HCT116 (cell line): ENCODE data around the gene ANTKMT. TPM values are rescaled to one million over a fixed set of nuclear protein-coding genes. Genes with fewer than 3 reads are reported as not detected.

ENCODE experiments used
- ATAC-seq: fragments of 200-7000 bp; cut with Tn5 transposase; 2 replicates; pipeline ENCODE4 v1.9.1; 2020; ENCODE audit warnings: mild to moderate bottlenecking, moderate library complexity
- BruUV-seq: library from RNA; stranded (reverse); fragments of 400-500 nt; replicated peaks from 2 replicates; lab custom pipeline; 2021; lab: Mats Ljungman, UMichigan
- CTCF ChIA-PET: fragments of 300-600 bp; sonication (Branson Sonifier 250); formaldehyde crosslinking; loops from one replicate; lab custom pipeline; 2021; ENCODE audit warnings: antibody characterized with exemption; lab: Charles Lee
- POLR2A ChIA-PET: fragments of 300-600, 350-600 bp; sonication (Branson Sonifier 250); formaldehyde crosslinking; loops from one replicate; lab custom pipeline; 2021; ENCODE audit warnings: antibody characterized with exemption; lab: Charles Lee
- RAD21 ChIA-PET, 2 experiments: fragments of 300-600 bp; sonication (Branson Sonifier 250); formaldehyde crosslinking; loops; one replicate each; lab custom pipeline; 2023; ENCODE audit warnings: low total read pairs in 2 of 2; ENCODE audit not compliant: uncharacterized antibody in 2 of 2, unreplicated experiment in 2 of 2, low non-redundant PET in 1 of 2; lab: Charles Lee
- DNase-seq: peaks from one replicate; pipeline ENCODE4 v3.0.0-alpha.2; 2010; ENCODE audit warnings: low read depth, low spot score
- H2AFZ ChIP-seq: fragments of 200-600 bp; shearing (Covaris generic), sonication (generic); 2 replicates; pipeline ENCODE4 v1.6.1; 2017; ENCODE audit warnings: low read depth, mixed run types, mixed read lengths, antibody characterized with exemption, low read length; ENCODE audit not compliant: poor library complexity, severe bottlenecking
- H3K27ac ChIP-seq: 2 replicates; pipeline ENCODE4 v1.5.1; 2012; ENCODE audit warnings: low read depth, low read length
- H3K27me3 ChIP-seq: fragments of 200-600 bp; sonication (generic); 2 replicates; pipeline ENCODE4 v1.6.1; 2016; ENCODE audit warnings: mixed run types, low read length, mixed read lengths; ENCODE audit not compliant: insufficient read depth
- H3K36me3 ChIP-seq, 2 experiments: fragments of 200-500 bp in 1 of 2; fragments of 200-600 bp in 1 of 2; sonication (Bioruptor generic) in 1 of 2; sonication (generic) in 1 of 2; 2 replicates each; pipeline versions ENCODE4 v1.5.1 to v1.6.1; 2014 to 2016; ENCODE audit warnings: low read length in 2 of 2, inconsistent platforms in 1 of 2, mixed read lengths in 1 of 2, mixed run types in 1 of 2; ENCODE audit not compliant: insufficient read depth in 2 of 2, control insufficient read depth in 1 of 2
- H3K4me1 ChIP-seq, 2 experiments: fragments of 200-600 bp in 1 of 2; sonication (generic) in 1 of 2; 2 replicates each; pipeline versions ENCODE4 v1.5.1 to v1.6.1; 2012 to 2017; ENCODE audit warnings: low read length in 2 of 2, inconsistent platforms in 1 of 2, mild to moderate bottlenecking in 1 of 2, mixed read lengths in 1 of 2, mixed run types in 1 of 2, moderate library complexity in 1 of 2; ENCODE audit not compliant: insufficient read depth in 2 of 2, control insufficient read depth in 1 of 2
- H3K4me2 ChIP-seq: fragments of 200-600 bp; sonication (generic); 2 replicates; pipeline ENCODE4 v1.6.1; 2017; ENCODE audit warnings: mixed run types, low read length, mixed read lengths
- H3K4me3 ChIP-seq, 2 experiments: fragments of 200-600 bp in 1 of 2; sonication (generic) in 1 of 2; replicated peaks in 1 of 2; 2 replicates each; pipeline ENCODE4 v1.5.1; 2011 to 2016; ENCODE audit warnings: low read length in 2 of 2, control low read depth in 1 of 2, low read depth in 1 of 2, mild to moderate bottlenecking in 1 of 2, mixed read lengths in 1 of 2, mixed run types in 1 of 2
- H3K79me2 ChIP-seq: fragments of 200-600 bp; sonication (generic); 2 replicates; pipeline ENCODE4 v1.6.1; 2017; ENCODE audit warnings: mild to moderate bottlenecking, mixed run types, low read length, moderate library complexity, mixed read lengths; ENCODE audit not compliant: insufficient read depth
- H3K9ac ChIP-seq: fragments of 200-600 bp; sonication (generic); 2 replicates; pipeline ENCODE4 v1.6.1; 2016; ENCODE audit warnings: low read length, mixed read lengths
- H3K9me2 ChIP-seq: fragments of 200-600 bp; sonication (generic), shearing (Covaris generic); 2 replicates; pipeline ENCODE4 v1.6.1; 2017; ENCODE audit warnings: mixed run types, mild to moderate bottlenecking, moderate library complexity; ENCODE audit not compliant: insufficient read depth
- H3K9me3 ChIP-seq, 2 experiments: fragments of 200-500 bp in 1 of 2; fragments of 200-600 bp in 1 of 2; sonication (Bioruptor generic) in 1 of 2; sonication (generic) in 1 of 2; 2 replicates each; pipeline ENCODE4 v1.6.1; 2014 to 2017; ENCODE audit warnings: low read length in 2 of 2, mixed read lengths in 2 of 2, inconsistent platforms in 1 of 2, low read depth in 1 of 2, mild to moderate bottlenecking in 1 of 2, mixed run types in 1 of 2, moderate library complexity in 1 of 2; ENCODE audit not compliant: control insufficient read depth in 1 of 2, insufficient read depth in 1 of 2
- H4K20me1 ChIP-seq: fragments of 200-600 bp; sonication (generic), shearing (Covaris generic); 2 replicates; pipeline ENCODE4 v1.6.1; 2017; ENCODE audit warnings: mixed run types, mild to moderate bottlenecking, moderate library complexity; ENCODE audit not compliant: insufficient read depth
- CBX3 ChIP-seq: IDR thresholded peaks from 2 replicates; pipeline ENCODE4 v1.6.1; 2012; ENCODE audit warnings: low read depth
- ELF1 ChIP-seq: IDR thresholded peaks from 2 replicates; pipeline ENCODE4 v1.6.1; 2012; ENCODE audit warnings: low read depth, borderline replicate concordance
- EZH2 ChIP-seq: fragments of 200-600 bp; sonication (generic); IDR thresholded peaks from 2 replicates; pipeline ENCODE4 v1.6.1; 2017; ENCODE audit warnings: antibody characterized with exemption, mixed run types
- EZH2phosphoT487 ChIP-seq: fragments of 200-600 bp; IDR thresholded peaks from 2 replicates; pipeline ENCODE4 v1.6.1; 2018; ENCODE audit warnings: antibody characterized with exemption, borderline replicate concordance
- RAD21 ChIP-seq: IDR thresholded peaks from 2 replicates; pipeline ENCODE4 v1.6.1; 2012; ENCODE audit warnings: low read depth, mild to moderate bottlenecking
- SIN3A ChIP-seq: IDR thresholded peaks from 2 replicates; pipeline ENCODE4 v1.6.1; 2012; ENCODE audit warnings: low read depth
- SP1 ChIP-seq: IDR thresholded peaks from 2 replicates; pipeline ENCODE4 v1.6.1; 2012; ENCODE audit warnings: low read depth
- SRF ChIP-seq: IDR thresholded peaks from 2 replicates; pipeline ENCODE4 v1.6.1; 2012; ENCODE audit warnings: low read depth
- TCF7L2 ChIP-seq: IDR thresholded peaks from 2 replicates; pipeline ENCODE4 v1.7.0; 2011; ENCODE audit warnings: borderline replicate concordance, inconsistent platforms; ENCODE audit not compliant: insufficient read depth, insufficient read length; ENCODE audit errors: extremely low read depth
- YY1 ChIP-seq: IDR thresholded peaks from 2 replicates; pipeline ENCODE4 v1.6.1; 2011; ENCODE audit warnings: low read length, low read depth, moderate library complexity, mild to moderate bottlenecking; ENCODE audit not compliant: insufficient replicate concordance; ENCODE audit errors: extremely low read depth
- ZFX ChIP-seq: fragments of 450-650 bp; IDR thresholded peaks from 2 replicates; pipeline ENCODE4 v1.6.1; 2017
- intact Hi-C: fragments of 100-400 bp; cut with micrococcal nuclease; formaldehyde crosslinking; loops from 2 replicates; pipeline ENCODE4 v1.10.0; 2022
- total RNA-seq: library from RNA; stranded (reverse); gene quantifications from one replicate; pipeline ENCODE4 v1.2.1, GENCODE V29; 2021; ENCODE audit not compliant: unreplicated experiment
- TF ChIP-seq, protein P1 (sequence below): IDR thresholded peaks from 2 replicates; pipeline ENCODE4 v1.6.1; 2012
- TF ChIP-seq, protein P2 (sequence below): IDR thresholded peaks from 2 replicates; pipeline ENCODE4 v1.6.1; 2012; ENCODE audit warnings: low read depth
- TF ChIP-seq, protein P3 (sequence below): IDR thresholded peaks from 2 replicates; pipeline ENCODE4 v1.6.1; 2012

ANTKMT gene
- total RNA-seq, 1 experiment from 2014 or later: 65.4 TPM

DNA sequence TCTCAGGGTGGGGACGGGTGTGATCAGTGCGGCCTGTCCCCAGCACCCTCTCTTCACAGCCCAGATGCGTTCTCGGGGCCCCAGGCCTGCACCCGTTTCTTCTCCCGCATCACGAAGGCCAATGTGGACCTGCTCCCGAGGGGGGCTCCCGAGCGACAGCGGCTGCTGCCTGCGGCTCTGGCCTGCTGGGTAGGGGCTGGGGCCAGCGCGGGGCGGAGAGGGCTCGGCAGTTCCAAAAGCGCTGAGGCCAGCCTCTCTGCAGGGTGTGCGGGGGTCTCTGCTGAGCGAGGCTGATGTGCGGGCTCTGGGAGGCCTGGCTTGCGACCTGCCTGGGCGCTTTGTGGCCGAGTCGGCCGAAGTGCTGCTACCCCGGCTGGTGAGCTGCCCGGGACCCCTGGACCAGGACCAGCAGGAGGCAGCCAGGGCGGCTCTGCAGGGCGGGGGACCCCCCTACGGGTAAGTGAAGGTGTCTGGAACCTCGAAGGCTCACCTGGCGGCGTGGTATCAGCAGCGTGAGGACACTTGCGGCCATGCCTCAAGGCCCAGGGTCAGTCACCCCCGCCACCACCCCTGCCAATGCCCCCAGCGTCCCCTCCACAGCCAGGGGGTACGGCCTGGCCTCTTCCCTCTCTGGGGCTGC lies 44.0 kb downstream of the ANTKMT start (continued):
- TF ChIP-seq, protein P1, sequence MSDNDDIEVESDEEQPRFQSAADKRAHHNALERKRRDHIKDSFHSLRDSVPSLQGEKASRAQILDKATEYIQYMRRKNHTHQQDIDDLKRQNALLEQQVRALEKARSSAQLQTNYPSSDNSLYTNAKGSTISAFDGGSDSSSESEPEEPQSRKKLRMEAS: no peak
- TF ChIP-seq, all 23 proteins: peak for 0

- intact Hi-C loops: no loop called here
- Histone ChIP-seq H3K79me2 (peaks cover 26% of the 10 kb centered on the region), H3K9me3 (no peaks in the 10 kb centered on the region), H3K27ac (no peak overlapping the region), H3K27me3 (no peaks in the 10 kb centered on the region), H3K4me2 (no peak overlapping the region), H3K9ac (no peak overlapping the region), H3K4me3 (no peak overlapping the region), H3K36me3 (peaks cover 7 to 11% of the 10 kb centered on the region in 2 experiments; a peak in 3 of 4 replicates), H4K20me1 (no peaks in the 10 kb centered on the region), H2AFZ (no peak overlapping the region), H3K9me2 (no peaks in the 10 kb centered on the region), H3K4me1 (peaks cover 17 to 31% of the 10 kb centered on the region in 2 experiments)
- no peak for ATAC-seq
- CTCF ChIA-PET: no interaction called here
- TF ChIP-seq ZFX (no peak), EZH2phosphoT487 (no peak), SP1 (no peak), SRF (no peak), EZH2 (no peak), TCF7L2 (no peak), YY1 (no peak), RAD21 (no peak), SIN3A (no peak), ELF1 (no peak), CBX3 (no peak)
- TF ChIP-seq, protein P2, sequence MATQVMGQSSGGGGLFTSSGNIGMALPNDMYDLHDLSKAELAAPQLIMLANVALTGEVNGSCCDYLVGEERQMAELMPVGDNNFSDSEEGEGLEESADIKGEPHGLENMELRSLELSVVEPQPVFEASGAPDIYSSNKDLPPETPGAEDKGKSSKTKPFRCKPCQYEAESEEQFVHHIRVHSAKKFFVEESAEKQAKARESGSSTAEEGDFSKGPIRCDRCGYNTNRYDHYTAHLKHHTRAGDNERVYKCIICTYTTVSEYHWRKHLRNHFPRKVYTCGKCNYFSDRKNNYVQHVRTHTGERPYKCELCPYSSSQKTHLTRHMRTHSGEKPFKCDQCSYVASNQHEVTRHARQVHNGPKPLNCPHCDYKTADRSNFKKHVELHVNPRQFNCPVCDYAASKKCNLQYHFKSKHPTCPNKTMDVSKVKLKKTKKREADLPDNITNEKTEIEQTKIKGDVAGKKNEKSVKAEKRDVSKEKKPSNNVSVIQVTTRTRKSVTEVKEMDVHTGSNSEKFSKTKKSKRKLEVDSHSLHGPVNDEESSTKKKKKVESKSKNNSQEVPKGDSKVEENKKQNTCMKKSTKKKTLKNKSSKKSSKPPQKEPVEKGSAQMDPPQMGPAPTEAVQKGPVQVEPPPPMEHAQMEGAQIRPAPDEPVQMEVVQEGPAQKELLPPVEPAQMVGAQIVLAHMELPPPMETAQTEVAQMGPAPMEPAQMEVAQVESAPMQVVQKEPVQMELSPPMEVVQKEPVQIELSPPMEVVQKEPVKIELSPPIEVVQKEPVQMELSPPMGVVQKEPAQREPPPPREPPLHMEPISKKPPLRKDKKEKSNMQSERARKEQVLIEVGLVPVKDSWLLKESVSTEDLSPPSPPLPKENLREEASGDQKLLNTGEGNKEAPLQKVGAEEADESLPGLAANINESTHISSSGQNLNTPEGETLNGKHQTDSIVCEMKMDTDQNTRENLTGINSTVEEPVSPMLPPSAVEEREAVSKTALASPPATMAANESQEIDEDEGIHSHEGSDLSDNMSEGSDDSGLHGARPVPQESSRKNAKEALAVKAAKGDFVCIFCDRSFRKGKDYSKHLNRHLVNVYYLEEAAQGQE: no peak
- TF ChIP-seq, protein P3, sequence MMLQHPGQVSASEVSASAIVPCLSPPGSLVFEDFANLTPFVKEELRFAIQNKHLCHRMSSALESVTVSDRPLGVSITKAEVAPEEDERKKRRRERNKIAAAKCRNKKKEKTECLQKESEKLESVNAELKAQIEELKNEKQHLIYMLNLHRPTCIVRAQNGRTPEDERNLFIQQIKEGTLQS: no peak
- no TSS peak for BruUV-seq
- DNase-seq: no peak
- RAD21 ChIA-PET: no interaction called here
- POLR2A ChIA-PET: no interaction called here
Measured at GRCh38 chr16:765488-765865, 44.5 kb downstream of the ANTKMT start.
